Smooth muscle cell of the brain vasculature (primary cell): ENCODE data around the gene MYH10.
"Not testable (repeated sequence)": the region's sequence is repeated elsewhere in the genome, so short reads cannot be mapped to it uniquely, and the experiment has no call there.

Experiments used
- DNase-seq: peaks from one replicate; pipeline ENCODE4 v3.0.0-alpha.2; 2012; ENCODE audit warnings: low read depth, low spot score

The MYH10 gene

GRCh38 chr17:8556074-8556473 lies 74.5 kb downstream of the MYH10 start:
- no peak for DNase-seq

DNA sequence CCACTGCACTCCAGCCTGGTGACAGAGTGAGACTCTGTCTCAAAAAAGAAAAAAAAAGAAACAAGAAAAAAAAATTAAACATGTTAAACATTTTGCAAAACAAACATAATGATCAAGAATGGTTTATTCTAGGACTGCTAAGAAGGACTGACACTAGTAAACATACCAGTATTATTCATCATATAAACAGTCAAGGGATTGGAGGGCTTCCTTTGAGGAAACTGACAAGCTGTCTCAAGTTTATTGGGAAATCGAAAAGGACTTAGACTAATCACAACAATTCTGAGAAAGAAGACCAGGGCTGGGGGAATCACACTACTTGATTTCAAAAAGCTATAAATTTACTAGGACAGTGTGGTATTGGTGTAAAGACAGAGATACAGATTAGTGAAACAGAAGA lies 75.5 kb downstream of the MYH10 start:
- no peak for DNase-seq

GRCh38 chr17:8552577-8553320 lies 77.8 kb downstream of the MYH10 start:
- no peak for DNase-seq

GRCh38 chr17:8542599-8543502 lies 87.7 kb downstream of the MYH10 start:
- DNase-seq = no peak

DNA sequence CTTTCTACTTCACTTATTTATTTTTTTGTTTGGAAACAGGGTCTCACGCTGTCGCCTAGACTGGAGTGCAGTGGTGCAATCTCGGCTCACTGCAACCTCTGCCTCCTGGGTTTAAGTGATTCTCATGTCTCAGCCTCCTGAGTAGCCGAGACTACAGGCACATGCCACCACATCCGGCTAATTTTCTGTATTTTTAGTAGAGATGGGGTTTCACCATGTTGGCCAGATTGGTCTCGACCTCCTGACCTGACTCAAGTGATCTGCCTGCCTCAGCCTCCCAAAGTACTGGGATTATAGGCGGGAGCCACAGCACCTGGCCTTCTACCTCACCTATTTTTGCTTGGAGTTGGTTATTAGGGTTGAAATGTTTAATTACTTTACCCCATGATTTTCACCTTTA lies 90.5 kb downstream of the MYH10 start:
- not testable (repeated sequence) for DNase-seq

GRCh38 chr17:8537734-8538133 lies 92.8 kb downstream of the MYH10 start:
- DNase-seq = no peak

DNA sequence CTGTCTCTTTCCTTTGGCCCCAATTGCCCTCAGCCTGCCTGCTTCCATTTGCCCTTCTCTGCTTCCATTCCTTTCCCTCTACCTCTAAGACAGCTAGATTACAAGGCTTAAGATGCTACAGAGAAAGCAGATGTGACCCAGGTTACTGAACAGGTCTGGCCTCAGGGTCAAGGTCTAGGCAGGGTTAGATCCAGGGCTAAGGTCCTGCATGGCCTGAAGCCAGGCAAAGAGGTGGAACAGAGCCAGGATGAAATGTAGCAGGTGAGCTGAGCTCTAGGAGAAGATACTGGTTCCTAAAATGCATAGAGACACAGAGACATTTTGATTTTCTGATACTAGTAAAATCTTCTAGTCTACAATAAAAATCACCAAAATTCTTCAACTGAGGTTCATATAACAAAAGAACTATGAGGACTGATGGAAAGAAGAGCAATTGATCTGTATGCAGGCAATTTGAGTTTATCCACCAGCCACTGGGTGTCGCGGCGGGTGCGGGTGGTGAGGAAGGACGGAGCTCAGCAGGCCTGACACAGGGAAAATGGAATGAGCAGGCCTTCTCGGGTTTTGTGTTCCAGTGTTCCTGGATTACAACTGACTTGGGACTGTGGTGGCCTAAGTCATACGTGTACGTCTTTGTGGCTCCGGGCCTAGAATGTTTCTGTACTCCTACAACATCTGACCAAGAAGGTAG lies 95.9 kb downstream of the MYH10 start:
- no peak for DNase-seq

DNA sequence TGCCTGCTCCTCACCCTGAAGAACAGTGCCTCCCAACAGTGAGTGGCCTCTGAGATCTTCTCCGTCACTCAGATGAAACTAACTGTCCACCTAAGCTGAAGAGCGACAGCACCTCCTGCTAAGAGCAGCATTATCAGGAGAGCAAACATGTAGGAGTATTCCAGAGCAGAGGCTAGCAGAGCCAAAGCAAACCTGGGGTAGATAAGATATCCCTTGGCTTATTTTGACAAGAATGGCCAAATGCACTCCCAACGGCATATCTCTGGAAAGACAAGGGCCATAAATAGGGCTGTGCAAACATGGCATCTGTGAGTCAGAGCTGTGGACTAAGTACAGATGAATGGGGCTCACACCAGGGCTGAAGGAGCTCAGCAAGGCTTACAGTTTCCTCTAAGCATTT lies 98.5 kb downstream of the MYH10 start:
- DNase-seq = no peak

DNA sequence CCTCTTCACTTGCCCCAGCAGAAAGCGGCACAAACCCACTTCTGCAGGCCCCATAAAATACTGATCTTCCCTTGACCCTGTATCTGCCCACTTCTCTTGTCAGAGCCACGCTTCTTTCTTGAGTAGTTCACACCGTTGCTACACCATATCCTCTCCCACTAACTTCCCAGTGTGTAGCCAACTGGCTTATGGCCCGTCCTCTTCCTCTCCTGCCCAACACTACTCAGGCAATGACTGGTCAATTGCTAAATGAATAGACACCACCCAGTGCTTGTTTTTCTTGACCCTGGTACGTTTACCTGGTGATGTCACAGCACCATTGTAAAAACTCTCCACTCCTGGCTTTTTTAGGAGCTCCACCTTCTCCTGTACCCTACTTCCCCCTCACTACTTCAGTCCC lies 107.9 kb downstream of the MYH10 start:
- no peak for DNase-seq

- DNase-seq = no peak
These were observed 109.5 kb downstream of the MYH10 start for GRCh38 chr17:8520981-8521380.

GRCh38 chr17:8518850-8519249 lies 111.7 kb downstream of the MYH10 start:
- DNase-seq = no peak

DNA sequence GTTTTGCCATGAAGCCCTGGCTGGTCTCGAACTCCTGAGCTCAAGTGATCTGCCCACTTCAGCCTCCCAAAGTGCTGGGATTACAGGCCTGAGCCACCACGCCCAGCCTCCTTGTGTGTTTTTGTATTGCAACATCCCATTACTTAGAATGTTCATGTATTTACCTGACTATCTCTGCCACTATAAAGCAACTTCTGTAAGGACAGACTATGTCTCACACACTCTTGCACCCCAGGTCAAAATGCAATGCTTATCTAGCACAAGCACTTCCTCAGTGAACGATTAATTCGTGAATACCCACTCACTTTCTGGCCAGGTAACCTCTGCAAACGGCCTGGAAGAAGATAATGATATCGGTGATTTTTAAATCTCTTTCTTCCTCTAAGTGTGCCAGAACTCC lies 112.2 kb downstream of the MYH10 start:
- DNase-seq = no peak

- DNase-seq = no peak
These were observed 115.7 kb downstream of the MYH10 start for GRCh38 chr17:8514801-8515200.

- DNase-seq = no peak
These were observed 124.4 kb downstream of the MYH10 start for GRCh38 chr17:8506145-8506544.

DNA sequence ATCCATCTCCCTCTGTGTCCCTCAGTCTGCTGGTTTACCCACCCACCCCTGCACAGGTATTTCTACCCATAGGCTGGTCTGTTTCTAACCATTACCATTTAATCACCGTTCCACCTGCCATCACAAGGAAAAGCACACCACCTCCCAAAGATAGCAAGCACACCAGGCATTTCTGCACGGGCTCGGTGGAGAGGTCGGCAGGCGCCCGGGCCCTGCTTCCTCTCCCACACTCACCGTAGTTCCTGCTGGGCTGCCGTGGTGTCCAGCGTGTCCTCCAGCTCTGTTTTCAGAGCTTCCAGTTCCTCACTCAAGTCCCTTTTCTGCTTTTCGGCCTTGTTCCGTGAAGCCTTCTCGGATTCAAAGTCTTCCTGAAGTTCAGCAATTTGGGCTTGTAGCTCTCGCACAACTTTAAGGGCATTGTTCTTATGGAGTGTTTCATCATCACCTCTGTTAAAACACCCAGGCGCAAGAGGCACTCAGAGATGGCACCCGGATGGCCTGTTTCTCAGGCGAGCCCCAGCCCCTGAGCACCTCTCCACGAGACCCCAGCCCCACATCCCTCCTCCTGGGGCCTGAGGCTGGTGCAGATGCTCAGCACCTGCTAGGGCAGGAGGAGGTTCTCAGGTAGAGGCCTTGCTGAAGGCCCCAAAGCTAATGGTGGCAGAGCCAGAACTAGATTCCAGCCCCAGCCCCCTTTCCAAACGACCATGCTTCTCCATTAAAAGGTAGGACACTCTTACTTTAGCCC lies 125.9 kb downstream of the MYH10 start:
- no peak for DNase-seq

GRCh38 chr17:8503807-8504206 lies 126.7 kb downstream of the MYH10 start:
- DNase-seq = no peak

GRCh38 chr17:8503368-8503767 lies 127.2 kb downstream of the MYH10 start:
- DNase-seq = no peak

GRCh38 chr17:8502126-8502525 lies 128.4 kb downstream of the MYH10 start:
- DNase-seq = no peak

GRCh38 chr17:8500609-8501008 lies 129.9 kb downstream of the MYH10 start:
- DNase-seq = no peak

- no peak for DNase-seq
These were observed 130.9 kb downstream of the MYH10 start for GRCh38 chr17:8499614-8500013.

DNA sequence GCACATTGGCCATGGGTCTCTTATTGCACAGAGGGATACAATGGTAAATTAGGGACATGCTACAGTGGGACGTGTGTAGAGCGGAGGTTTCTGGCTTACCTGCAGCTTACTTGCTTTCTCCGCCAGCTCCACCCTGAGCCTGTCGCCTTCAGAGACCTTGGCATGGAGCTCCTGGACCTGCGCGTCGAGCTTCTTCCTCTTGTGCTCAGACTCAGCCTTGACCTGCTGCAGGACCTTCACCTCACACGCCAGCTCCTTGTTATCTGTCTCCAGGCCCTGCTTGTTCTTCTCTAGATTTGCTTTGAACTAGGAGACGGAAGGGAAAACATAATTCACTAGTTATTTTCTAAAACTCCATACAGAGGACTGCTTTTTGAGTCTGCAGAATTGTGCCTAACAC lies 131.4 kb downstream of the MYH10 start:
- DNase-seq = no peak

DNA sequence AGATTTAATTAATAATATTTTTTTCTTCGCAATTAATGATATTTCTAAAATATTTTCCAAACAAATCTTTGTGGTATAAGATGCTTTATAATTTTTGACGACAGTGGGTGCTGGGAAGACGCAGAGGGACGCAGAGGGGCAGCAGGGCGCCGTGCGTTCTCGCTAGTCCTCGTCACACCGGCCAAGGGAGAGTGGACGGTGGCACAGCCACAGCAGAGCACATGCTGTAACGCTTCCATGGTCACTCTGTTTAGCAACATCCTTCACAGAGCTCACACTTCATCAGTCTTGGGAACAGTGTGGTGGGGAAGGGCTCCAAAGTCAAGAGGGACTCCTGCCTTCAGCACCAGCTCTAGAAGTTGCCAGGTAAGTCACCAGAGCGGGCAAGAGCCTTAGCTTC lies 134.4 kb downstream of the MYH10 start:
- no peak for DNase-seq
